Measurements from ENCODE around the gene GNAI1. TPM values are rescaled to one million over a fixed set of nuclear protein-coding genes. Genes with fewer than 3 reads are reported as not detected.
"Not testable (repeated sequence)": the region's sequence is repeated elsewhere in the genome, so short reads cannot be mapped to it uniquely, and the experiment has no call there.

GNAI1 gene
- total RNA-seq, 2 experiments from 2014 or later: 0.57 to 0.93 TPM

- CTCF ChIA-PET: no interaction called here
- POLR2A ChIA-PET: no interaction called here
These were observed 20.2 kb downstream of the GNAI1 start for GRCh38 chr7:80154656-80155333.

- POLR2A ChIA-PET: no interaction called here
- CTCF ChIA-PET: no interaction called here
These were observed 20.7 kb downstream of the GNAI1 start for GRCh38 chr7:80155374-80155773.

GRCh38 chr7:80157770-80158169 is 23.1 kb downstream of the GNAI1 start:
- CTCF ChIA-PET, POLR2A ChIA-PET: not testable (repeated sequence)

- ChIA-PET POLR2A (no interaction called here), CTCF (no interaction called here)
These were observed 25.2 kb downstream of the GNAI1 start for GRCh38 chr7:80159802-80160201.

- ChIA-PET CTCF (no interaction called here), POLR2A (no interaction called here)
These were observed 26.8 kb downstream of the GNAI1 start for GRCh38 chr7:80161466-80161865.

- ChIA-PET POLR2A (no interaction called here), CTCF (no interaction called here)
These were observed 30.5 kb downstream of the GNAI1 start for GRCh38 chr7:80165177-80165576.

GRCh38 chr7:80170445-80170844 is 35.8 kb downstream of the GNAI1 start:
- ChIA-PET POLR2A (no interaction called here), CTCF (no interaction called here)

GRCh38 chr7:80172387-80172786 is 37.8 kb downstream of the GNAI1 start:
- POLR2A ChIA-PET: no interaction called here
- CTCF ChIA-PET: no interaction called here

GRCh38 chr7:80175744-80176143 is 41.1 kb downstream of the GNAI1 start:
- POLR2A ChIA-PET: no interaction called here
- CTCF ChIA-PET: no interaction called here

- POLR2A ChIA-PET: no interaction called here
- CTCF ChIA-PET: no interaction called here
These were observed 46.8 kb downstream of the GNAI1 start for GRCh38 chr7:80181411-80181810.

- POLR2A ChIA-PET: no interaction called here
- CTCF ChIA-PET: no interaction called here
These were observed 48.1 kb downstream of the GNAI1 start for GRCh38 chr7:80182630-80183276.

- POLR2A ChIA-PET: no interaction called here
- CTCF ChIA-PET: no interaction called here
These were observed 48.7 kb downstream of the GNAI1 start for GRCh38 chr7:80183351-80183750.

GRCh38 chr7:80183900-80184685 is 49.5 kb downstream of the GNAI1 start:
- CTCF ChIA-PET: no interaction called here
- POLR2A ChIA-PET: no interaction called here

GRCh38 chr7:80184693-80185092 is 50.1 kb downstream of the GNAI1 start:
- POLR2A ChIA-PET: no interaction called here
- CTCF ChIA-PET: no interaction called here

GRCh38 chr7:80185571-80185970 is 50.9 kb downstream of the GNAI1 start:
- ChIA-PET CTCF (interaction anchor here (0.6 kb wide), 1 partner anchor 206 kb away, joined by 3 read pairs; no protein-coding TSS in a partner anchor), POLR2A (no interaction called here)

- POLR2A ChIA-PET: no interaction called here
- CTCF ChIA-PET: no interaction called here
These were observed 52.1 kb downstream of the GNAI1 start for GRCh38 chr7:80186721-80187120.

- ChIA-PET CTCF (no interaction called here), POLR2A (no interaction called here)
These were observed 52.6 kb downstream of the GNAI1 start for GRCh38 chr7:80187279-80187678.

- CTCF ChIA-PET: no interaction called here
- POLR2A ChIA-PET: no interaction called here
These were observed 53.1 kb downstream of the GNAI1 start for GRCh38 chr7:80187727-80188126.

GRCh38 chr7:80189638-80190037 is 55.0 kb downstream of the GNAI1 start:
- ChIA-PET CTCF (no interaction called here), POLR2A (no interaction called here)

GRCh38 chr7:80197627-80198026 is 63.0 kb downstream of the GNAI1 start:
- ChIA-PET CTCF (no interaction called here), POLR2A (no interaction called here)

GRCh38 chr7:80199051-80199450 is 64.4 kb downstream of the GNAI1 start:
- ChIA-PET POLR2A (no interaction called here), CTCF (interaction anchor here (0.6 kb wide), 1 partner anchor 60 kb away, joined by 3 read pairs; no protein-coding TSS in a partner anchor)
